Parathyroid adenoma (tissue), 2 donors: ENCODE data around the gene TAOK3.

ENCODE experiments used
- H2AFZ ChIP-seq: fragments of 300-600 bp; sonication (generic); one replicate; pipeline ENCODE4 v1.7.0; 2017; ENCODE audit warnings: antibody characterized with exemption, mild to moderate bottlenecking
- H3K27ac ChIP-seq: fragments of 300-600 bp; sonication (generic); one replicate; pipeline ENCODE4 v1.7.0; 2017
- H3K27me3 ChIP-seq: fragments of 300-600 bp; sonication (generic); one replicate; pipeline ENCODE4 v1.7.0; 2017; ENCODE audit warnings: low read length; ENCODE audit not compliant: control insufficient read depth, insufficient read depth
- H3K36me3 ChIP-seq: fragments of 300-600 bp; sonication (generic); one replicate; pipeline ENCODE4 v1.7.0; 2017; ENCODE audit warnings: low read length; ENCODE audit not compliant: control insufficient read depth, insufficient read depth
- H3K4me1 ChIP-seq: fragments of 300-600 bp; sonication (generic); one replicate; pipeline ENCODE4 v1.7.0; 2017; ENCODE audit warnings: control low read depth
- H3K4me2 ChIP-seq: fragments of 300-600 bp; sonication (generic); one replicate; pipeline ENCODE4 v1.7.0; 2017; ENCODE audit warnings: low read length
- H3K4me3 ChIP-seq: fragments of 300-600 bp; sonication (generic); one replicate; pipeline ENCODE4 v1.7.0; 2017; ENCODE audit warnings: low read depth, low read length
- H3K79me2 ChIP-seq: fragments of 300-600 bp; sonication (generic); one replicate; pipeline ENCODE4 v1.7.0; 2017; ENCODE audit warnings: control low read depth
- H3K9ac ChIP-seq: fragments of 300-600 bp; sonication (generic); one replicate; pipeline ENCODE4 v1.7.0; 2017; ENCODE audit warnings: mild to moderate bottlenecking
- H3K9me3 ChIP-seq: fragments of 300-600 bp; sonication (generic); one replicate; pipeline ENCODE4 v1.7.0; 2017; ENCODE audit warnings: low read length; ENCODE audit not compliant: control insufficient read depth
- TF ChIP-seq, protein P1 (sequence below): fragments of 300-600 bp; sonication (generic); IDR thresholded peaks from one replicate; pipeline ENCODE4 v1.7.0; 2017; ENCODE audit warnings: antibody characterized with exemption, mild to moderate bottlenecking
- donor health status: primary hyperparathyroidism.

The TAOK3 gene

DNA sequence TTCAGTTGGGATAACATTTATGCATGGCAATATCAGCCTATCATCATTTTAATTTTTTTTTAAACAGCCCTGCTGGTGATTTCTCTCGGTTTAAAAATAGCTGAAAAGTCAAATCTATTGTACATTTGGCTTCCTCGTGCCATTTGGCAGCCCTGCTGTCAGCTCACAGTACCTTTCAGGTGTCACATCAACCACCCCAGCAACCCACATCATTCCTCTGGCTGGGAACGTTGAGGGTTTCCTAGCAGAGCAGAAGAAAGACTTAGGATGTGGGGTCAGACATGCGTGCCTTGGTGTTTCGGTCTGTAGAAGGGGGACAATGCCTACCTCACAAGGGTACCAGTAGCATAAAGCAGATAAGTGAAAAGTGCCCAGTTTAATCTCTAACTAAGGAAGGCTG is 221.0 kb downstream of the TAOK3 start:
- Histone ChIP-seq H3K4me1 (peaks cover 23% of the 10 kb centered on the region), H2AFZ (no peak overlapping the region), H3K9me3 (no peaks in the 10 kb centered on the region), H3K4me3 (no peak overlapping the region), H3K4me2 (no peak overlapping the region), H3K27ac (no peak overlapping the region), H3K79me2 (peaks cover 5% of the 10 kb centered on the region), H3K36me3 (no peaks in the 10 kb centered on the region), H3K9ac (no peak overlapping the region), H3K27me3 (no peaks in the 10 kb centered on the region)
- TF ChIP-seq, protein P1, sequence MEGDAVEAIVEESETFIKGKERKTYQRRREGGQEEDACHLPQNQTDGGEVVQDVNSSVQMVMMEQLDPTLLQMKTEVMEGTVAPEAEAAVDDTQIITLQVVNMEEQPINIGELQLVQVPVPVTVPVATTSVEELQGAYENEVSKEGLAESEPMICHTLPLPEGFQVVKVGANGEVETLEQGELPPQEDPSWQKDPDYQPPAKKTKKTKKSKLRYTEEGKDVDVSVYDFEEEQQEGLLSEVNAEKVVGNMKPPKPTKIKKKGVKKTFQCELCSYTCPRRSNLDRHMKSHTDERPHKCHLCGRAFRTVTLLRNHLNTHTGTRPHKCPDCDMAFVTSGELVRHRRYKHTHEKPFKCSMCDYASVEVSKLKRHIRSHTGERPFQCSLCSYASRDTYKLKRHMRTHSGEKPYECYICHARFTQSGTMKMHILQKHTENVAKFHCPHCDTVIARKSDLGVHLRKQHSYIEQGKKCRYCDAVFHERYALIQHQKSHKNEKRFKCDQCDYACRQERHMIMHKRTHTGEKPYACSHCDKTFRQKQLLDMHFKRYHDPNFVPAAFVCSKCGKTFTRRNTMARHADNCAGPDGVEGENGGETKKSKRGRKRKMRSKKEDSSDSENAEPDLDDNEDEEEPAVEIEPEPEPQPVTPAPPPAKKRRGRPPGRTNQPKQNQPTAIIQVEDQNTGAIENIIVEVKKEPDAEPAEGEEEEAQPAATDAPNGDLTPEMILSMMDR, result no peak

DNA sequence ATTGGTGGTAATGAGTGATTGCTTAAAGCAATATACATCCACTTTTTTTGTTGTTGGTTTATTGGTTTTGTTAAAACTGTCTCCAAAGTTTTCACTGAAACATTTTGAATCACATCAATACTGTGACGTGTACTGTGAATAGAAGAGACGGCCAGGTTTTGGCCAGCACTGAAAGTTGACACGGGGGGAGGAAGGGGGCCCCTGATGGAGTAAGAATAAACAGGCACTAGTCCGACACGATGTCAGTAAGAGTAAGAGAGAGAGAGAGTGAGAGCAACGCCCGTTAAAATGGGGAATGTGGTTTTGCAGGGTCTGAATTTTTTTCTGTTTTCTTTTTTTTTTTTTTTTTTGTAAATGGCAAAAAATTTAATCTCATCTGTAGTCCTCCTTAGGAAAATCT is 222.1 kb downstream of the TAOK3 start:
- Histone ChIP-seq H3K79me2 (peaks cover 7% of the 10 kb centered on the region), H3K9me3 (no peaks in the 10 kb centered on the region), H3K27ac (no peak overlapping the region), H3K27me3 (no peaks in the 10 kb centered on the region), H3K36me3 (no peaks in the 10 kb centered on the region), H2AFZ (no peak overlapping the region), H3K4me3 (no peak overlapping the region), H3K4me2 (no peak overlapping the region), H3K4me1 (peaks cover 26% of the 10 kb centered on the region), H3K9ac (no peak overlapping the region)
- TF ChIP-seq, protein P1, result no peak

GRCh38 chr12:118148287-118148686 is 224.4 kb downstream of the TAOK3 start:
- H3K9me3 ChIP-seq, result no peaks in the 10 kb centered on the region
- no peak overlapping the region for H3K9ac ChIP-seq
- no peaks in the 10 kb centered on the region for H3K27me3 ChIP-seq
- H3K4me2 ChIP-seq, result no peak overlapping the region
- H3K36me3 ChIP-seq, result no peaks in the 10 kb centered on the region
- H3K27ac ChIP-seq, result peak overlapping the region; percentile 0
- H3K4me1 ChIP-seq, result peaks cover 34% of the 10 kb centered on the region
- no peak overlapping the region for H3K4me3 ChIP-seq
- TF ChIP-seq, protein P1, result no peak
- no peak overlapping the region for H2AFZ ChIP-seq
- peaks cover 7% of the 10 kb centered on the region for H3K79me2 ChIP-seq

DNA sequence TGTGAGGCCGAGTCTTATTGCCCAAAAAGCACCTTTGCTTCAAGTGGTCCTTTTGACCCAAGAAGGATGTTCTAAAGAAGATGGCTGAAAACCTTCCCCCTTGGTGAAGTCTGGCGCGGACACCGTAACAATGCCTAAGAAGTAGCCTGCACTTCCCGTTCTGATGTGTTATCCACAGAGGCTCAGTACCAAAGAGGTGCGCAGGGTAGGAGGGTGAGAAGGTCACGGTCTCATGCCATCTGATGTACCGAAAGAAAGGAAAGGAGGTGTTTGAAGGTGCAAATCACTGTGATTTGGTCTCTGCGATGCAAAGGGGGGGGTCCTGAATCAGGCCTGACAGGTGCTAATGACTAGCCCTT is 226.9 kb downstream of the TAOK3 start:
- TF ChIP-seq, protein P1, result no peak
- no peaks in the 10 kb centered on the region for H3K27me3 ChIP-seq
- H2AFZ ChIP-seq, result no peak overlapping the region
- H3K79me2 ChIP-seq, result peaks cover 23% of the 10 kb centered on the region
- H3K27ac ChIP-seq, result peak overlapping the region; percentile 100
- peaks cover 45% of the 10 kb centered on the region for H3K4me1 ChIP-seq
- no peaks in the 10 kb centered on the region for H3K9me3 ChIP-seq
- no peak overlapping the region for H3K4me3 ChIP-seq
- no peaks in the 10 kb centered on the region for H3K36me3 ChIP-seq
- H3K9ac ChIP-seq, result no peak overlapping the region
- no peak overlapping the region for H3K4me2 ChIP-seq

DNA sequence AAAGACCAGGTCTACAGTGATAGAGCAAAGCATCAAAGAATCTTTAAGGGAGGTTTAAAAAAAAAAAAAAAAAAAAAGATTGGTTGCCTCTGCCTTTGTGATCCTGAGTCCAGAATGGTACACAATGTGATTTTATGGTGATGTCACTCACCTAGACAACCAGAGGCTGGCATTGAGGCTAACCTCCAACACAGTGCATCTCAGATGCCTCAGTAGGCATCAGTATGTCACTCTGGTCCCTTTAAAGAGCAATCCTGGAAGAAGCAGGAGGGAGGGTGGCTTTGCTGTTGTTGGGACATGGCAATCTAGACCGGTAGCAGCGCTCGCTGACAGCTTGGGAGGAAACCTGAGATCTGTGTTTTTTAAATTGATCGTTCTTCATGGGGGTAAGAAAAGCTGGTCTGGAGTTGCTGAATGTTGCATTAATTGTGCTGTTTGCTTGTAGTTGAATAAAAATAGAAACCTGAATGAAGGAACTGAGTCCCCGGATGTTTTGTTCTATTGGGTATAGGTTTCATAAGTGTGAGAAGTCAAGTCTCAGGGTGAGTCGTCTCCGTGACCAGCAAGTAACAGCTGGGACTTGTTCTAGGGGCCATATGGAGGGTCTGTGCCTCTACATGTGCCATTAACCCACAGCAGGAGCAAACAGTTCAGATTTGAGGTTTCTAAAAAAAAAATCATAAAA is 227.5 kb downstream of the TAOK3 start:
- Histone ChIP-seq H3K9ac (no peak overlapping the region), H3K79me2 (peaks cover 26% of the 10 kb centered on the region), H3K4me1 (peaks cover 50% of the 10 kb centered on the region), H3K9me3 (no peaks in the 10 kb centered on the region), H3K4me2 (no peak overlapping the region), H3K27me3 (no peaks in the 10 kb centered on the region), H3K27ac (peak overlapping the region; percentile 100), H2AFZ (no peak overlapping the region), H3K4me3 (no peak overlapping the region), H3K36me3 (no peaks in the 10 kb centered on the region)
- TF ChIP-seq, protein P1, result no peak
